Measurements from ENCODE around the gene TMEM62.

Gene TMEM62

GRCh38 chr15:43100971-43101370 is 32.4 kb upstream of the TMEM62 start:
- Histone ChIP-seq H3K4me1 (ENCODE audit: control insufficient read depth, insufficient read depth, low read length, poor library complexity, severe bottlenecking) (peaks cover 4% of the 10 kb centered on the region), H3K9me3 (ENCODE audit: control insufficient read depth, low read length) (no peaks in the 10 kb centered on the region), H3K4me3 (ENCODE audit: extremely low read depth, insufficient read depth, low read length, poor library complexity, severe bottlenecking) (no peak overlapping the region), H3K36me3 (ENCODE audit: control insufficient read depth, insufficient read depth, low read length) (peaks cover 74% of the 10 kb centered on the region), H3K27ac (ENCODE audit: low read depth, low read length, severe bottlenecking) (no peak overlapping the region)

- Histone ChIP-seq H3K27ac (ENCODE audit: low read depth, low read length, severe bottlenecking) (no peak overlapping the region), H3K4me3 (ENCODE audit: extremely low read depth, insufficient read depth, low read length, poor library complexity, severe bottlenecking) (no peak overlapping the region), H3K9me3 (ENCODE audit: control insufficient read depth, low read length) (no peaks in the 10 kb centered on the region), H3K4me1 (ENCODE audit: control insufficient read depth, insufficient read depth, low read length, poor library complexity, severe bottlenecking) (peaks cover 4% of the 10 kb centered on the region), H3K36me3 (ENCODE audit: control insufficient read depth, insufficient read depth, low read length) (peaks cover 68% of the 10 kb centered on the region)
- WGBS, 2 experiments (ENCODE audit: insufficient coverage in 2 of 2): 75 to 100% methylated on average over 1 of the region's 1 CpG
These were observed 31.2 kb upstream of the TMEM62 start for GRCh38 chr15:43102187-43102586.

- no CpG with 5 or more reads among the region's 1 CpG for WGBS, 2 experiments (ENCODE audit: insufficient coverage in 2 of 2)
- Histone ChIP-seq H3K36me3 (ENCODE audit: control insufficient read depth, insufficient read depth, low read length) (peaks cover 52% of the 10 kb centered on the region), H3K27ac (ENCODE audit: low read depth, low read length, severe bottlenecking) (no peak overlapping the region), H3K9me3 (ENCODE audit: control insufficient read depth, low read length) (no peaks in the 10 kb centered on the region), H3K4me3 (ENCODE audit: extremely low read depth, insufficient read depth, low read length, poor library complexity, severe bottlenecking) (no peak overlapping the region), H3K4me1 (ENCODE audit: control insufficient read depth, insufficient read depth, low read length, poor library complexity, severe bottlenecking) (peaks cover 4% of the 10 kb centered on the region)
These were observed 29.5 kb upstream of the TMEM62 start for GRCh38 chr15:43103907-43104306.

GRCh38 chr15:43104426-43104825 is 29.0 kb upstream of the TMEM62 start:
- no peak overlapping the region for H3K27ac ChIP-seq (ENCODE audit: low read depth, low read length, severe bottlenecking)
- 29% methylated on average over 1 of the region's 5 CpGs; no CpG with 5 or more reads in 1 of the 2 experiments for WGBS, 2 experiments (ENCODE audit: insufficient coverage in 2 of 2)
- peak overlapping the region; percentile 89 for H3K4me3 ChIP-seq (ENCODE audit: extremely low read depth, insufficient read depth, low read length, poor library complexity, severe bottlenecking)
- H3K4me1 ChIP-seq (ENCODE audit: control insufficient read depth, insufficient read depth, low read length, poor library complexity, severe bottlenecking): peaks cover 4% of the 10 kb centered on the region
- no peaks in the 10 kb centered on the region for H3K9me3 ChIP-seq (ENCODE audit: control insufficient read depth, low read length)
- peaks cover 48% of the 10 kb centered on the region for H3K36me3 ChIP-seq (ENCODE audit: control insufficient read depth, insufficient read depth, low read length)

GRCh38 chr15:43105077-43105736 is 28.2 kb upstream of the TMEM62 start:
- WGBS, 2 experiments (ENCODE audit: insufficient coverage in 2 of 2): 11% methylated on average over 5 to 6 of the region's 11 CpGs
- peak overlapping the region; percentile 89 for H3K4me3 ChIP-seq (ENCODE audit: extremely low read depth, insufficient read depth, low read length, poor library complexity, severe bottlenecking)
- peak overlapping the region; percentile 45 for H3K27ac ChIP-seq (ENCODE audit: low read depth, low read length, severe bottlenecking)

GRCh38 chr15:43105778-43106485 is 27.5 kb upstream of the TMEM62 start, which contains the start of gene UBR1:
UBR1 (minus strand) TSS chr15:43106038; CDS start chr15:43106022, 16 bp downstream.
- H3K9me3 ChIP-seq (ENCODE audit: control insufficient read depth, low read length): no peaks in the 10 kb centered on the region
- WGBS, 2 experiments (ENCODE audit: insufficient coverage in 2 of 2): 0% methylated on average over 18 to 24 of the region's 33 CpGs
- H3K4me3 ChIP-seq (ENCODE audit: extremely low read depth, insufficient read depth, low read length, poor library complexity, severe bottlenecking): peak within 1 kb of the TSS; percentile 89
- H3K36me3 ChIP-seq (ENCODE audit: control insufficient read depth, insufficient read depth, low read length): peaks cover 33% of the 10 kb centered on the region
- H3K27ac ChIP-seq (ENCODE audit: low read depth, low read length, severe bottlenecking): peak within 1 kb of the TSS; percentile 76
- H3K4me1 ChIP-seq (ENCODE audit: control insufficient read depth, insufficient read depth, low read length, poor library complexity, severe bottlenecking): peaks cover 4% of the 10 kb centered on the region

More at GRCh38 chr15:43105077-43105736, 28.2 kb upstream of the TMEM62 start:
- H3K4me1 ChIP-seq (ENCODE audit: control insufficient read depth, insufficient read depth, low read length, poor library complexity, severe bottlenecking): peaks cover 4% of the 10 kb centered on the region
- no peaks in the 10 kb centered on the region for H3K9me3 ChIP-seq (ENCODE audit: control insufficient read depth, low read length)
- H3K36me3 ChIP-seq (ENCODE audit: control insufficient read depth, insufficient read depth, low read length): peaks cover 40% of the 10 kb centered on the region

- Histone ChIP-seq H3K27ac (ENCODE audit: low read depth, low read length, severe bottlenecking) (peak overlapping the region; percentile 76), H3K4me3 (ENCODE audit: extremely low read depth, insufficient read depth, low read length, poor library complexity, severe bottlenecking) (peak overlapping the region; percentile 89), H3K9me3 (ENCODE audit: control insufficient read depth, low read length) (no peaks in the 10 kb centered on the region), H3K4me1 (ENCODE audit: control insufficient read depth, insufficient read depth, low read length, poor library complexity, severe bottlenecking) (peaks cover 4% of the 10 kb centered on the region), H3K36me3 (ENCODE audit: control insufficient read depth, insufficient read depth, low read length) (peaks cover 28% of the 10 kb centered on the region)
- 46 to 61% methylated on average over 3 to 4 of the region's 7 CpGs for WGBS, 2 experiments (ENCODE audit: insufficient coverage in 2 of 2)
These were observed 26.9 kb upstream of the TMEM62 start for GRCh38 chr15:43106486-43106829.

- no peak overlapping the region for H3K4me3 ChIP-seq (ENCODE audit: extremely low read depth, insufficient read depth, low read length, poor library complexity, severe bottlenecking)
- peaks cover 17% of the 10 kb centered on the region for H3K36me3 ChIP-seq (ENCODE audit: control insufficient read depth, insufficient read depth, low read length)
- H3K27ac ChIP-seq (ENCODE audit: low read depth, low read length, severe bottlenecking): no peak overlapping the region
- no peaks in the 10 kb centered on the region for H3K9me3 ChIP-seq (ENCODE audit: control insufficient read depth, low read length)
- 83 to 100% methylated on average over 1 of the region's 1 CpG for WGBS, 2 experiments (ENCODE audit: insufficient coverage in 2 of 2)
- peaks cover 4% of the 10 kb centered on the region for H3K4me1 ChIP-seq (ENCODE audit: control insufficient read depth, insufficient read depth, low read length, poor library complexity, severe bottlenecking)
These were observed 25.6 kb upstream of the TMEM62 start for GRCh38 chr15:43107751-43108150.

GRCh38 chr15:43111354-43111753 is 22.0 kb upstream of the TMEM62 start:
- 90% methylated on average over 2 of the region's 3 CpGs; no CpG with 5 or more reads in 1 of the 2 experiments for WGBS, 2 experiments (ENCODE audit: insufficient coverage in 2 of 2)
- Histone ChIP-seq H3K36me3 (ENCODE audit: control insufficient read depth, insufficient read depth, low read length) (no peaks in the 10 kb centered on the region), H3K9me3 (ENCODE audit: control insufficient read depth, low read length) (no peaks in the 10 kb centered on the region), H3K4me3 (ENCODE audit: extremely low read depth, insufficient read depth, low read length, poor library complexity, severe bottlenecking) (no peak overlapping the region), H3K4me1 (ENCODE audit: control insufficient read depth, insufficient read depth, low read length, poor library complexity, severe bottlenecking) (no peaks in the 10 kb centered on the region), H3K27ac (ENCODE audit: low read depth, low read length, severe bottlenecking) (no peak overlapping the region)

GRCh38 chr15:43118286-43118685 is 15.1 kb upstream of the TMEM62 start:
- peaks cover 2% of the 10 kb centered on the region for H3K4me1 ChIP-seq (ENCODE audit: control insufficient read depth, insufficient read depth, low read length, poor library complexity, severe bottlenecking)
- H3K27ac ChIP-seq (ENCODE audit: low read depth, low read length, severe bottlenecking): no peak overlapping the region
- no peaks in the 10 kb centered on the region for H3K9me3 ChIP-seq (ENCODE audit: control insufficient read depth, low read length)
- H3K4me3 ChIP-seq (ENCODE audit: extremely low read depth, insufficient read depth, low read length, poor library complexity, severe bottlenecking): no peak overlapping the region
- H3K36me3 ChIP-seq (ENCODE audit: control insufficient read depth, insufficient read depth, low read length): no peaks in the 10 kb centered on the region
- WGBS, 2 experiments (ENCODE audit: insufficient coverage in 2 of 2): 50% methylated on average over 1 of the region's 1 CpG; no CpG with 5 or more reads in 1 of the 2 experiments

- no peaks in the 10 kb centered on the region for H3K9me3 ChIP-seq (ENCODE audit: control insufficient read depth, low read length)
- 100% methylated on average over 2 of the region's 2 CpGs; no CpG with 5 or more reads in 1 of the 2 experiments for WGBS, 2 experiments (ENCODE audit: insufficient coverage in 2 of 2)
- H3K4me3 ChIP-seq (ENCODE audit: extremely low read depth, insufficient read depth, low read length, poor library complexity, severe bottlenecking): no peak overlapping the region
- no peaks in the 10 kb centered on the region for H3K36me3 ChIP-seq (ENCODE audit: control insufficient read depth, insufficient read depth, low read length)
- peaks cover 2% of the 10 kb centered on the region for H3K4me1 ChIP-seq (ENCODE audit: control insufficient read depth, insufficient read depth, low read length, poor library complexity, severe bottlenecking)
- no peak overlapping the region for H3K27ac ChIP-seq (ENCODE audit: low read depth, low read length, severe bottlenecking)
These were observed 14.6 kb upstream of the TMEM62 start for GRCh38 chr15:43118829-43119228.
